Inflammatory macrophage (primary cell): ENCODE measurements around the gene CHST8.
"Not testable (repeated sequence)": the region's sequence is repeated elsewhere in the genome, so short reads cannot be mapped to it uniquely, and the experiment has no call there.

Experiments
- DNase-seq, 2 donors: peaks; one replicate each; pipeline ENCODE4 v3.0.0-alpha.2; 2020 to 2022

CHST8 gene

GRCh38 chr19:33818411-33818810 lies 196.7 kb downstream of the CHST8 start:
- no peak for DNase-seq

- not testable (repeated sequence) for DNase-seq
Measured at GRCh38 chr19:33819078-33819477, 197.3 kb downstream of the CHST8 start.

- no peak for DNase-seq
Measured at GRCh38 chr19:33819506-33819879, 197.7 kb downstream of the CHST8 start.

- peak; percentile 90 to 95 for DNase-seq
Measured at GRCh38 chr19:33819880-33820781, 198.4 kb downstream of the CHST8 start.

- DNase-seq, result peak in 1 of 2 donors; percentile 5
Measured at GRCh38 chr19:33821871-33822270, 200.1 kb downstream of the CHST8 start.
